SK-N-SH treated with all-trans-retinoic acid at 6 μM for 48 hours (cell line): ENCODE measurements around the gene CISTR.
"Not testable (repeated sequence)": the region's sequence is repeated elsewhere in the genome, so short reads cannot be mapped to it uniquely, and the experiment has no call there.

Source experiments
- ATAC-seq: fragments of 200-7000 bp; cut with Tn5 transposase; 3 replicates; pipeline ENCODE4 v1.9.1; 2020; ENCODE audit warnings: mild to moderate bottlenecking, moderate library complexity
- BACH2 ChIP-seq: fragments of 250-450 bp; sonication (Bioruptor Pico); IDR thresholded peaks from 2 replicates; pipeline ENCODE4 v1.9.0; 2021; ENCODE audit warnings: mild to moderate bottlenecking, borderline replicate concordance
- CSDC2 ChIP-seq: fragments of 250-450 bp; sonication (Bioruptor Pico); IDR thresholded peaks from 2 replicates; pipeline ENCODE4 v1.5.0; 2020; ENCODE audit warnings: mild to moderate bottlenecking, moderate library complexity
- ESRRG ChIP-seq: fragments of 250-450 bp; sonication (Bioruptor Pico); IDR thresholded peaks from 2 replicates; pipeline ENCODE4 v1.6.1; 2021; ENCODE audit warnings: mild to moderate bottlenecking
- GLIS3 ChIP-seq: fragments of 250-450 bp; sonication (Bioruptor Pico); IDR thresholded peaks from 2 replicates; pipeline ENCODE4 v1.5.0; 2020; ENCODE audit warnings: mild to moderate bottlenecking, moderate library complexity
- ISL1 ChIP-seq: fragments of 250-450 bp; sonication (Bioruptor Pico); IDR thresholded peaks from 2 replicates; pipeline ENCODE4 v2.1.2; 2022; ENCODE audit warnings: mild to moderate bottlenecking, moderate library complexity
- OSR1 ChIP-seq: fragments of 250-450 bp; sonication (Bioruptor Pico); IDR thresholded peaks from 2 replicates; pipeline ENCODE4 v1.8.0; 2022; ENCODE audit warnings: moderate library complexity, mild to moderate bottlenecking, inconsistent platforms
- PPARA ChIP-seq: fragments of 250-450 bp; sonication (Bioruptor Pico); IDR thresholded peaks from 2 replicates; pipeline ENCODE4 v1.5.0; 2020; ENCODE audit warnings: mild to moderate bottlenecking, borderline replicate concordance
- RARB ChIP-seq: fragments of 250-450 bp; sonication (Bioruptor Pico); IDR thresholded peaks from 2 replicates; pipeline ENCODE4 v1.8.0; 2021; ENCODE audit warnings: mild to moderate bottlenecking, moderate library complexity
- SNAI2 ChIP-seq: fragments of 250-450 bp; sonication (Bioruptor Pico); IDR thresholded peaks from 2 replicates; pipeline ENCODE4 v1.5.0; 2020; ENCODE audit warnings: mild to moderate bottlenecking, moderate library complexity
- ZC3H10 ChIP-seq: fragments of 250-450 bp; sonication (Bioruptor Pico); IDR thresholded peaks from 2 replicates; pipeline ENCODE4 v1.5.1; 2021; ENCODE audit warnings: mild to moderate bottlenecking, moderate library complexity
- ZFP30 ChIP-seq: fragments of 450-650 bp; formaldehyde crosslinking; IDR thresholded peaks from 2 replicates; pipeline ENCODE4 v1.5.0; 2022; ENCODE audit warnings: mild to moderate bottlenecking, moderate library complexity
- ZNF565 ChIP-seq: fragments of 450-650 bp; formaldehyde crosslinking; conservative IDR thresholded peaks from 2 replicates; pipeline ENCODE4 v1.5.0; 2020; ENCODE audit warnings: low read depth, mild to moderate bottlenecking, moderate library complexity
- ZNF70 ChIP-seq: fragments of 450-650 bp; formaldehyde crosslinking; IDR thresholded peaks from 2 replicates; pipeline ENCODE4 v1.5.0; 2020; ENCODE audit warnings: mild to moderate bottlenecking, moderate library complexity
- ZNF8 ChIP-seq: fragments of 450-650 bp; formaldehyde crosslinking; IDR thresholded peaks from 2 replicates; pipeline ENCODE4 v1.5.0; 2020; ENCODE audit warnings: mild to moderate bottlenecking, moderate library complexity
- TF ChIP-seq, protein P1 (sequence below): fragments of 250-450 bp; sonication (Bioruptor Pico); IDR thresholded peaks from 2 replicates; pipeline ENCODE4 v1.5.1; 2021; ENCODE audit warnings: mild to moderate bottlenecking, moderate library complexity
- TF ChIP-seq, protein P2 (sequence below): fragments of 250-450 bp; sonication (Bioruptor Pico); IDR thresholded peaks from 2 replicates; pipeline ENCODE4 v1.8.0; 2021; ENCODE audit warnings: low read depth, mild to moderate bottlenecking, moderate library complexity, borderline replicate concordance
- TF ChIP-seq, protein P3 (sequence below): fragments of 250-450 bp; sonication (Bioruptor Pico); IDR thresholded peaks from 2 replicates; pipeline ENCODE4 v1.5.1; 2020; ENCODE audit warnings: low read depth, mild to moderate bottlenecking, moderate library complexity
- TF ChIP-seq, protein P4 (sequence below): fragments of 250-450 bp; sonication (Bioruptor Pico); IDR thresholded peaks from 2 replicates; pipeline ENCODE4 v1.8.0; 2020; ENCODE audit warnings: mild to moderate bottlenecking, moderate library complexity, borderline replicate concordance

CISTR gene

DNA sequence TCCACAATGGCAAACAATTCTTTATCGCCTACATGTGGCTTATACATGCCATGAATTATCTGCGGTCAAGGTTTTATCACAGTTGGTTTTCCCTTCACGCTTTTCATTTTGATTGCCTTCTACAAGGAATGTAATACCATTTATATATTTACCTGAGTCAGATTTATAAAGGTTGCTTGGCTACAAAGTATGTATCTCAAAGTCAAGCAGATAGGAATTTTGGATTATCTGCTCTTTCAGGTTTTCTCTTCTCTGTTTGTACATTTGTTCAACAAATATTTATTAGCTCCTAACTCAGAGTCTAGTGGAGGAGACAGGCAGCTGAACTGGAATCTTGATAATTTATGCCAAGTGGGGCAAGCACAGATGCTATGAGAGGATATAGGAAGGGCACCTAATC lies 28.5 kb upstream of the CISTR start:
- ATAC-seq, result no peak
- TF ChIP-seq RARB (CRISPR knock-in tag) (no peak), ZNF70 (CRISPR knock-in tag) (no peak), SNAI2 (CRISPR knock-in tag) (no peak), ZFP30 (no peak), OSR1 (no peak), GLIS3 (no peak), BACH2 (CRISPR knock-in tag) (no peak), ISL1 (CRISPR knock-in tag) (no peak), ZC3H10 (CRISPR knock-in tag) (no peak)
- TF ChIP-seq, protein P1, sequence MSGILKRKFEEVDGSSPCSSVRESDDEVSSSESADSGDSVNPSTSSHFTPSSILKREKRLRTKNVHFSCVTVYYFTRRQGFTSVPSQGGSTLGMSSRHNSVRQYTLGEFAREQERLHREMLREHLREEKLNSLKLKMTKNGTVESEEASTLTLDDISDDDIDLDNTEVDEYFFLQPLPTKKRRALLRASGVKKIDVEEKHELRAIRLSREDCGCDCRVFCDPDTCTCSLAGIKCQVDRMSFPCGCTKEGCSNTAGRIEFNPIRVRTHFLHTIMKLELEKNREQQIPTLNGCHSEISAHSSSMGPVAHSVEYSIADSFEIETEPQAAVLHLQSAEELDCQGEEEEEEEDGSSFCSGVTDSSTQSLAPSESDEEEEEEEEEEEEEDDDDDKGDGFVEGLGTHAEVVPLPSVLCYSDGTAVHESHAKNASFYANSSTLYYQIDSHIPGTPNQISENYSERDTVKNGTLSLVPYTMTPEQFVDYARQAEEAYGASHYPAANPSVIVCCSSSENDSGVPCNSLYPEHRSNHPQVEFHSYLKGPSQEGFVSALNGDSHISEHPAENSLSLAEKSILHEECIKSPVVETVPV, result no peak

DNA sequence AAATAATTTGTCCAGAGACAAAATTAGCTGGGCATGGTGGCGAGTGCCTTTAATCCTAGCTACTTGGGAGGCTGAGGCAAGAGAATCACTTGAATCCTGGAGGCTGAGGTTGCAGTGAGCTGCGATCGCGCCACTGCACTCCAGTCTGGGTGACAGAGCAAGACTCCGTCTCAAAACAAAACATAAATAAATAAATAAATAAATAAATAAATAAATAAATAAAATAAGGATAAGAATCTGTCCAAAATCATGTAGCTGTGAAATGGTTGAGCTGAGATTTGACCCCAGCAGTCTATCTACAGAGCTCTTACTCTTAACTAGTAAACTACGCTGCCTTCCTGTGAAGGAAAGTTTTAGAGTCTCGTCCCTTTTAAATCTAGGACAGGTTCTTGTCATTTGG lies 27.9 kb upstream of the CISTR start:
- ATAC-seq, result not testable (repeated sequence)

DNA sequence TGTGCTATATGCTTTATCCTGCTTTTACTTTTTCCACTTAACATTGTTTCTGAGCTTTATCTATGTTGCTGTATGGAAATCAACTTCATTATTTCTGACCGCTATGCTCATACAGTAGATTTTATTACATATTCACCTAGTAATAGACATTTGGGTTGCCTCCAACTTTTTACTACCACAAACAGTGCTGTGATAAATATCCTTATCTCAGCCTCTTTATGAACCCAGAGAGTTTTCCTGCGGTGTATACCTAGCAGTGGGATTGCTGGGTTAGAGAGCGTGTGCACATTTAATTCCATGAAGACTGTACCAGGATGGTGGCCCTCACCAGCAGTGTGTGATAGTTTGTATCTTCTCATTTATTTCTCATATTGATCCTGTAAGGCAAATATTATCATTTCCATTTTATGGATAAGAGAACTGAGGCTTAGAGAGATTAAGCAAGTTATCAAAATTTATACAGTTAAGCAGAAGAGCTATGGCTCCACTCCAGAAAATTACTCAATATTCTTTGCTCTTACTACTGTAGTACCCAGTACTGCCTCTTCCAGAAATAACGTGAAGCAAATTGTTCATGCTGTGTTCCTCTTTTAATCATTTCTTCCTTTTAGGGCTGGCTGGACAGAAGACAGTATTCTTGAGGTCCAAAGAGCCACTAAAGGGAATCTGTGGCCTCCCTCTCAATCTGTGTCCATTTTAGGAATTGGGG lies 26.3 kb upstream of the CISTR start:
- ATAC-seq, result no peak

DNA sequence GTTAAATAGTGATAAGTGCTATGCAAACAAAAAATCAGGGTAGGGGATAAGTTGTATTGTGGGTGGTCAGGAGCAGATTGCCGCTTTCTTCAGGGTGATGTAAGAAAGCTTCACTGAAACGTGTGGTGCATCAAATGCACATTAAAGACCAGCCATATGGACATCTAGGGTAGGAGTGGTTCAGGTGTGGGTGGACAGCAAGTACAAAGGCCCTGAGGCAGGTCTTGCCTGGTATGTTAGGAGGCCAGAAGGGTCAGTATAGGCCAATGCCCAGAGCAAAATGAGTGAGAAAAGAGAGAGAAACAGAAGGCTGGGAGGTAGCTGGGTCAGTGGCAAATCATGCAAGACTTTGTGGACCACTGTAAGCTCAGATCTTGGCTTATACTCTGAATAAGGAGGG lies 25.6 kb upstream of the CISTR start:
- TF ChIP-seq, protein P2, sequence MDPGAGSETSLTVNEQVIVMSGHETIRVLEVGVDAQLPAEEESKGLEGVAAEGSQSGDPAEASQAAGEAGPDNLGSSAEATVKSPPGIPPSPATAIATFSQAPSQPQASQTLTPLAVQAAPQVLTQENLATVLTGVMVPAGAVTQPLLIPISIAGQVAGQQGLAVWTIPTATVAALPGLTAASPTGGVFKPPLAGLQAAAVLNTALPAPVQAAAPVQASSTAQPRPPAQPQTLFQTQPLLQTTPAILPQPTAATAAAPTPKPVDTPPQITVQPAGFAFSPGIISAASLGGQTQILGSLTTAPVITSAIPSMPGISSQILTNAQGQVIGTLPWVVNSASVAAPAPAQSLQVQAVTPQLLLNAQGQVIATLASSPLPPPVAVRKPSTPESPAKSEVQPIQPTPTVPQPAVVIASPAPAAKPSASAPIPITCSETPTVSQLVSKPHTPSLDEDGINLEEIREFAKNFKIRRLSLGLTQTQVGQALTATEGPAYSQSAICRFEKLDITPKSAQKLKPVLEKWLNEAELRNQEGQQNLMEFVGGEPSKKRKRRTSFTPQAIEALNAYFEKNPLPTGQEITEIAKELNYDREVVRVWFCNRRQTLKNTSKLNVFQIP (CRISPR knock-in tag), result no peak
- no peak for TF ChIP-seq RARB (CRISPR knock-in tag)
- no peak for TF ChIP-seq CSDC2 (CRISPR knock-in tag)
- TF ChIP-seq, protein P3, sequence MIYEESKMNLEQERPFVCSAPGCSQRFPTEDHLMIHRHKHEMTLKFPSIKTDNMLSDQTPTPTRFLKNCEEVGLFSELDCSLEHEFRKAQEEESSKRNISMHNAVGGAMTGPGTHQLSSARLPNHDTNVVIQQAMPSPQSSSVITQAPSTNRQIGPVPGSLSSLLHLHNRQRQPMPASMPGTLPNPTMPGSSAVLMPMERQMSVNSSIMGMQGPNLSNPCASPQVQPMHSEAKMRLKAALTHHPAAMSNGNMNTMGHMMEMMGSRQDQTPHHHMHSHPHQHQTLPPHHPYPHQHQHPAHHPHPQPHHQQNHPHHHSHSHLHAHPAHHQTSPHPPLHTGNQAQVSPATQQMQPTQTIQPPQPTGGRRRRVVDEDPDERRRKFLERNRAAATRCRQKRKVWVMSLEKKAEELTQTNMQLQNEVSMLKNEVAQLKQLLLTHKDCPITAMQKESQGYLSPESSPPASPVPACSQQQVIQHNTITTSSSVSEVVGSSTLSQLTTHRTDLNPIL (CRISPR knock-in tag), result no peak
- TF ChIP-seq, protein P4, sequence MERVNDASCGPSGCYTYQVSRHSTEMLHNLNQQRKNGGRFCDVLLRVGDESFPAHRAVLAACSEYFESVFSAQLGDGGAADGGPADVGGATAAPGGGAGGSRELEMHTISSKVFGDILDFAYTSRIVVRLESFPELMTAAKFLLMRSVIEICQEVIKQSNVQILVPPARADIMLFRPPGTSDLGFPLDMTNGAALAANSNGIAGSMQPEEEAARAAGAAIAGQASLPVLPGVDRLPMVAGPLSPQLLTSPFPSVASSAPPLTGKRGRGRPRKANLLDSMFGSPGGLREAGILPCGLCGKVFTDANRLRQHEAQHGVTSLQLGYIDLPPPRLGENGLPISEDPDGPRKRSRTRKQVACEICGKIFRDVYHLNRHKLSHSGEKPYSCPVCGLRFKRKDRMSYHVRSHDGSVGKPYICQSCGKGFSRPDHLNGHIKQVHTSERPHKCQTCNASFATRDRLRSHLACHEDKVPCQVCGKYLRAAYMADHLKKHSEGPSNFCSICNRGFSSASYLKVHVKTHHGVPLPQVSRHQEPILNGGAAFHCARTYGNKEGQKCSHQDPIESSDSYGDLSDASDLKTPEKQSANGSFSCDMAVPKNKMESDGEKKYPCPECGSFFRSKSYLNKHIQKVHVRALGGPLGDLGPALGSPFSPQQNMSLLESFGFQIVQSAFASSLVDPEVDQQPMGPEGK (CRISPR knock-in tag), result no peak
- TF ChIP-seq ZC3H10 (CRISPR knock-in tag), result no peak
- TF ChIP-seq PPARA (CRISPR knock-in tag), result no peak
- TF ChIP-seq SNAI2 (CRISPR knock-in tag), result no peak
- no peak for TF ChIP-seq ZNF8 (CRISPR knock-in tag)
- TF ChIP-seq ESRRG (CRISPR knock-in tag), result no peak
- no peak for TF ChIP-seq ISL1 (CRISPR knock-in tag)
- no peak for TF ChIP-seq ZNF565
- no peak for TF ChIP-seq BACH2 (CRISPR knock-in tag)
- no peak for ATAC-seq

More for the DNA sequence above, 26.3 kb upstream of the CISTR start:
- TF ChIP-seq ZFP30, result no peak

DNA sequence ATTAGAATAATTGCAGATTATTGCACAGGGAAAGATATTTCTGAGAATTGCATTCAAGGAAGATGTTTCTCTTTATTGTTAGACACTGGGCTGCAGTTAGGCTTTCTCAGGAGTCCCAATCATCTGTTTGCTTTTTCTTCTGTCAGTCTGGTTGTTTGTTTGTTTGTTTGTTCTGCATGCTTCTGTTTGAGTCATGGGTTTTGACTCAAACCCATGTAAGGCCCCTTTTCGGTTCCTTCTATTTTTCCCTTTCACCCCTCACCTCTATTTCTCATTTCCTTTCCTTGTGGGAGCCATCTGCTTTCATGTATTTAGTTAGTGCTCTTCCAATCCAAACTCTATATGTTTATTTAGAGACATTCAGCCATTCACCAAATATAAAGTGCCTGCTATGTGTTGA lies 25.1 kb upstream of the CISTR start:
- no peak for ATAC-seq
- TF ChIP-seq ESRRG (CRISPR knock-in tag) (no peak), ZFP30 (no peak), ZNF8 (CRISPR knock-in tag) (no peak), GLIS3 (no peak), SNAI2 (CRISPR knock-in tag) (no peak)
- TF ChIP-seq, protein P4 (CRISPR knock-in tag), result no peak
